GM18505 (cell line): ENCODE data around the gene REP15.

Source experiments
- ATAC-seq: cut with Tn5 transposase; IDR thresholded peaks from one replicate; pipeline ENCODE4 v1.9.1; 2021; ENCODE audit not compliant: unreplicated experiment
- POLR2A ChIP-seq: IDR thresholded peaks from 4 replicates; pipeline ENCODE4 v1.6.1; 2011; ENCODE audit warnings: borderline replicate concordance; ENCODE audit not compliant: insufficient read depth, insufficient read length; ENCODE audit errors: extremely low read depth

REP15 gene

DNA sequence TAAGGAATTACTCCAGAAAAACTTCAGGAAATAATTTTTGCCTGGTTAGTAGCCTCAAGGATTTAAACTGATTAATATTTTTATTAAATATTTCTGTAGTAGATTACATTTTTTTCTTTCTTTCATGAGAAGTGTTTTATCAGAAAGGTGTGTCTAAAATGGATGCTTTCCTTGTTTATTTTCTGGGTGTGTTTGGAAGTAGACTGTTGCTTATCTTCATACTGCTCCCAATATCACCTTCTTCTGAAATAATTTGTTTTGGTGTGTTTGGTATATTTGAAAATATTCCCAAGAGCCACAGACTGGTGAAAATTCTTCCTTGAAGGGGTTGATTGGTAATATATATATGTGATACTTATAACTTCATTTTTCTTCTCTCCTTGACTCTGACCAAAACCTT is 10.1 kb upstream of the REP15 start:
- TF ChIP-seq POLR2A, result no peak

DNA sequence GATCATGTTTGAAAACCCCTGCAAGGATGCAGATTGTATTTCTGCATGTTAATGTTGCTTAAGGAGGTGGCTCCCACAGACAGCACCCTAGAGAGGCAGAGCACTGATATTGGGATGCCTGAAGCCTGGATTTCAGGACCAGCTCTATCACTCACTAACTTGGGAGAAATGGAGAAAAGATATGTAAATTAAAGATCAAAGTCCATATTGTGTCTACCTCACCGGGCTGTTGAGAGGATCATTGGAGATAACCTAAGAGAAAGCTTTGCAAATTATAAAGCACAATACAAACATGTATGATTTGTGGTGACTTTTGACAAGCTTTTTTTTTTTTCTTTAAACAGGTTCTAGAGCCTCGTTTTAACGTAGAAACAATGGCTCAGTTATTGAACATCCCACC is 7.6 kb upstream of the REP15 start:
- TF ChIP-seq POLR2A, result no peak
- ATAC-seq, result no peak

More for the DNA sequence above, 10.1 kb upstream of the REP15 start:
- no peak for ATAC-seq

DNA sequence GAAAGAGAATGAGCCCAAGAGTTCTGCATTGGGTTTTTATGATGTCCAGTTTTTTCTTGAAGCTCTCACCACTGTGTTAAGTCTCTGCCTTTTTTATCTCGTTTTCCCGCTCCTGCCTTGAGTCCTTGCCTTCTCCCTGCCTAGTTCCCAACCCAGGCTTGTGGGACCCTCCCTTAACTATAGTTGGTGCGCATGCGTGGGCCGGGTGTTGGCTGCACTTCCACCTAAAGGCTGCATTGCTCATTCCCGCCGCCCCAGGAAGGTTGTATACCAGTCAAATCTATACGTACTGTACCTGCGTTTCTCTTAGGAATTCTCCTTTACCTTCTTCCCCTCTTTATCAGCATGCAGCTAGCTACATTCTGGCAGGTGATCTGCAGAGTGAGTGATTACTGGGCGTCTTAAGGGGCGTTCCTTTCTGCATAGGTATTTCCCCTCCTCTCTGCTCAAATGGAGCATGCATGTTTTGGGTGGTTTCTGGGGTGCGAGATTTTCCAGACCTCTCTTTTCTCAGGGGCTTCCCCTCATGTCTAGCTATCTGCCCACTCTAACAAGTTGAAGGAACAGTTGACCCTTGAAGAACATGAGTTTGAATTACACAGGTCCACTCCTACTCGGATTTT is 6.6 kb upstream of the REP15 start:
- ATAC-seq, result no peak
- no peak for TF ChIP-seq POLR2A

GRCh38 chr12:27693403-27693802 is 2.8 kb upstream of the REP15 start:
- no peak for ATAC-seq
- no peak for TF ChIP-seq POLR2A

DNA sequence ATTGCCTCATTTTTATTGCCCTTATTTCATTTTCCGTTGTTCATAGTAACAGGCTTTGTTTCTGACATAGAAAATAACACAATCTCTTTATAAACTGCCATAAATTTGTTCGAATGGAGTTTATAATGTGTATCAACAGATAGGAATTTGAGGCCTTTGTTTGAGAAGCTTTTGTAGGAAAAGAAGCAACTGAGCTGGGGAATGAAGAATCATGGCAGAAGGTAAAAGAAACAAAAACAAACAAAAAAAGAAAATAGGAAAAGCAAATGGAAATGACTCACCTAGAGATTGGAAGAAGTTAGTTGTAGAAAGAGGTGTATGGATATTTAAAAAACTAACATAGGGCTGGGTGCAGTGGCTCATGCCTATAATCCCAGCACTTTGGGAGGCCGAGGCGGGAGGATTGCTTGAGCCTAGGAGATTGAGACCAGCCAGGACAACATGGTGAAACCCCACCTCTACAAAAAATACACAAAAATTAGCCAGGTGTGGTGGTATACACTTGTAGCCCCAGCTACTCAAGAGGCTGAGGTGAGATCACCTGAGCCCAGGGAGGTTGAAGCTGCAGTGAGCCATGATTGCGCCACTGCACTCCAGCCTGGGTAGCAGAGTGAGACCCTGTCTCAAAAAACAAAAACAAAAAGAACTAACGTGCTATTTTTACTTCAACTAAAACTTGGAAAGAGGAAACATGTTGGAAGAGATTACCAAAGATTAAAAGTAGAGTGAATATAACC is 523 bp upstream of the REP15 start:
- no peak for ATAC-seq
- TF ChIP-seq POLR2A, result no peak

DNA sequence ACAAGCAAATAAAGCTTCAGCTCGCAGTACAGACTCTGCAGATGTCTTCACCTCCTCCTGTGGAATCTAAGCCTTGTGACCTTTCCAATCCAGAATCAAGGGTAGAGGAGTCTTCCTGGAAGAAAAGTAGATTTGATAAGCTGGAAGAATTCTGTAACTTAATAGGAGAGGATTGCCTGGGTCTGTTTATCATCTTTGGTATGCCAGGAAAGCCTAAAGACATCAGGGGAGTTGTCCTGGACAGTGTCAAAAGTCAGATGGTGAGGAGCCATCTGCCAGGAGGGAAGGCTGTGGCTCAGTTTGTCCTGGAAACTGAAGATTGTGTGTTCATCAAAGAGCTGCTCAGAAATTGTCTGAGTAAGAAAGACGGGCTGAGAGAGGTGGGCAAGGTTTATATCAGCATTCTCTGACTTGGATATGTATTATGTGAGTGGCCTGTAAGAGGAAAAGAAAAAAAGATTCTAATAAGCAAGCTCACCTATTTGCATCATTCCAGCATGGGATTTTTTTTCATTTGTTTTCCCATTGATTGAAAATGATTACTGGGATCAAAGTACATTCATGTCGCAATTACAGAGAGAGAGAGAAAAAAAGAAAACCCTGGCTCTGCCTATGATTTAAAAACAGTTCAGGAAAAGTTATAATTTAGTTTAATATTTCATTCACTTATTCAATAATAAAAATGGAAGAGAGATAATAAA is 767 bp downstream of the REP15 start:
- TF ChIP-seq POLR2A, result no peak
- ATAC-seq, result no peak

GRCh38 chr12:27703720-27704452 is 7.6 kb downstream of the REP15 start:
- TF ChIP-seq POLR2A, result no peak
- ATAC-seq, result peak; percentile 92

GRCh38 chr12:27705263-27705662 is 9.0 kb downstream of the REP15 start:
- no peak for ATAC-seq

DNA sequence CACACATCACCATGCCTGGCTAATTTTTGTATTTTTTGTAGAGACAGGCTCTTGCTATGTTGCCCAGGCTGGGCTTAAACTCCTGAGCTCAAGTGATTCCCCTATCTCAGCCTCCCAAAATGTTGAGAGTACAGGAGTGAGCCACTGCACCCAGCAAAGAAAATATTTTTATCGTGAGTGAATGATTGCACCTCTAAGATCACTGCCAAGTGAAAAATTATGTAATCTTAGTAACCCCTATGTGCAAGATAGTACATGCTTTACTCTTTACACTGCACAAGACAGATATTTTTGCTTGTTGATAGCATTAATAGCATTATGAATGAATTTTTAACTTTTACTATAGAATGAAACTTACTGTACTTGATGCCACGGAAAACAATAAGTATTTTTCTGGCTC is 11.0 kb downstream of the REP15 start:
- no peak for ATAC-seq
- no peak for TF ChIP-seq POLR2A

More at GRCh38 chr12:27705263-27705662, 9.0 kb downstream of the REP15 start:
- no peak for TF ChIP-seq POLR2A

GRCh38 chr12:27709212-27709931 is 13.1 kb downstream of the REP15 start:
- no peak for TF ChIP-seq POLR2A

GRCh38 chr12:27709932-27710591 is 13.8 kb downstream of the REP15 start:
- ATAC-seq, result peak; percentile 35
- no peak for TF ChIP-seq POLR2A

More at GRCh38 chr12:27709212-27709931, 13.1 kb downstream of the REP15 start:
- no peak for ATAC-seq
